Tibial nerve (tissue), 4 donors: ENCODE data around the gene MAPK14. TPM values are rescaled to one million over a fixed set of nuclear protein-coding genes. Genes with fewer than 3 reads are reported as not detected.
"Not testable (repeated sequence)": the region's sequence is repeated elsewhere in the genome, so short reads cannot be mapped to it uniquely, and the experiment has no call there.

Experiments used
- DNase-seq, 2 donors: peaks; one replicate each; pipeline ENCODE4 v3.0.0-alpha.2; 2019; ENCODE audit warnings: low spot score in 2 of 2
- H3K27ac ChIP-seq, 4 donors: fragments of 200-600 bp; sonication (generic) in 3 of 4; one replicate each; pipeline ENCODE4 v1.5.1; 2017 to 2019; ENCODE audit warnings: mild to moderate bottlenecking in 1 of 4
- H3K27me3 ChIP-seq, 2 donors: fragments of 200-600 bp; sonication (generic) in 1 of 2; one replicate each; pipeline versions ENCODE4 v1.5.1 to v1.6.0; 2017 to 2019
- H3K36me3 ChIP-seq, 3 donors: fragments of 200-600 bp; sonication (generic); one replicate each; pipeline ENCODE4 v1.5.1; 2018 to 2019
- H3K4me1 ChIP-seq, 4 donors: fragments of 200-600 bp; sonication (generic) in 3 of 4; one replicate each; pipeline ENCODE4 v1.5.1; 2017 to 2019
- H3K4me3 ChIP-seq, 4 donors: fragments of 200-600 bp; sonication (generic) in 3 of 4; one replicate each; pipeline ENCODE4 v1.5.1; 2017 to 2019; ENCODE audit warnings: mild to moderate bottlenecking in 1 of 4, moderate library complexity in 1 of 4
- H3K9me3 ChIP-seq, 4 donors: fragments of 200-600 bp; sonication (generic) in 3 of 4; one replicate each; pipeline ENCODE4 v1.5.1; 2017 to 2019
- EP300 ChIP-seq, 2 donors: sonication (generic); formaldehyde crosslinking; IDR thresholded peaks; one replicate each; pipeline ENCODE4 v1.6.1; 2017; ENCODE audit warnings: antibody characterized with exemption in 2 of 2, mild to moderate bottlenecking in 1 of 2
- POLR2A ChIP-seq, 2 donors: fragments of 450-650 bp; IDR thresholded peaks; one replicate each; pipeline ENCODE4 v1.6.1; 2017; ENCODE audit warnings: antibody characterized with exemption in 2 of 2, mild to moderate bottlenecking in 2 of 2, moderate library complexity in 2 of 2
- WGBS, 2 donors: methylation state at CpG; one replicate each; pipeline ENCODE4 v1.1.5; 2018; 5-methylcytosine and 5-hydroxymethylcytosine counted together
- total RNA-seq, 4 donors: library from RNA; depleted of rRNA; stranded (reverse); fragments of >200 nt; gene quantifications; one replicate each; pipeline ENCODE4 v1.1.0, GENCODE V29; 2016
- TF ChIP-seq, protein P1 (sequence below), 5 experiments: fragments of 200-600 bp in 3 of 5; fragments of 450-650 bp in 2 of 5; sonication (generic) in 3 of 5; IDR thresholded peaks; one replicate each; pipeline ENCODE4 v1.5.1; 2016 to 2019; ENCODE audit warnings: antibody characterized with exemption in 5 of 5, mild to moderate bottlenecking in 3 of 5, moderate library complexity in 2 of 5

The MAPK14 gene
- total RNA-seq, 4 donors from 2014 or later: 73.5 to 88.1 (median 83.2) TPM

DNA sequence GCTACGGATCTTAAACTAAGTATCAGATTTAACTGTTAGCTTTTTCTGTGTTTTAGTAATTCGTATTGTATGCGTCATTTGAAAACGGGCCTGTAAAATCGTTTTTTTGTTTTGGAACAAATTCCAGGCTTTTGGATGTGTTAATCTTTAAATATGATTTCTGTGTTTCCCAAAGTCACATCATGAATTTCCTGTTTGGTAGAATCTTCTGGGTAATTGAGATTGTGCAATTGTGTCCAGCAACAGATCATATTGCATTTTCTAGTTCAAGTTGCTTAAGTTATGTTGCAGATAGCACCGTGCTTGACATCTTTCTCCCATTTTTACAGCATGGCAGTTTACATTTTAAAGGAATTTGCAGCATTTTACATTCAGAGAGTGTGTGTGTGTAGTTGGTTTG is 1.9 kb downstream of the MAPK14 start:
- H3K9me3 ChIP-seq: no peaks in the 10 kb centered on the region
- peak overlapping the region; percentile 76 to 100 (median 86) for H3K4me3 ChIP-seq
- no peaks in the 10 kb centered on the region for H3K36me3 ChIP-seq
- DNase-seq: no peak
- H3K27me3 ChIP-seq: peaks cover 0 to 5% of the 10 kb centered on the region in 2 donors
- H3K27ac ChIP-seq: peak overlapping the region; percentile 45 to 96 (median 90)
- WGBS, 2 donors: 11 to 13% methylated on average over 6 of the region's 6 CpGs
- peaks cover 6 to 57% (median 36%) of the 10 kb centered on the region in 4 donors for H3K4me1 ChIP-seq
- peak in 1 of 2 donors; percentile 67 for TF ChIP-seq EP300 (IDR thresholded peaks at IDR 0.05)
- TF ChIP-seq, protein P1, sequence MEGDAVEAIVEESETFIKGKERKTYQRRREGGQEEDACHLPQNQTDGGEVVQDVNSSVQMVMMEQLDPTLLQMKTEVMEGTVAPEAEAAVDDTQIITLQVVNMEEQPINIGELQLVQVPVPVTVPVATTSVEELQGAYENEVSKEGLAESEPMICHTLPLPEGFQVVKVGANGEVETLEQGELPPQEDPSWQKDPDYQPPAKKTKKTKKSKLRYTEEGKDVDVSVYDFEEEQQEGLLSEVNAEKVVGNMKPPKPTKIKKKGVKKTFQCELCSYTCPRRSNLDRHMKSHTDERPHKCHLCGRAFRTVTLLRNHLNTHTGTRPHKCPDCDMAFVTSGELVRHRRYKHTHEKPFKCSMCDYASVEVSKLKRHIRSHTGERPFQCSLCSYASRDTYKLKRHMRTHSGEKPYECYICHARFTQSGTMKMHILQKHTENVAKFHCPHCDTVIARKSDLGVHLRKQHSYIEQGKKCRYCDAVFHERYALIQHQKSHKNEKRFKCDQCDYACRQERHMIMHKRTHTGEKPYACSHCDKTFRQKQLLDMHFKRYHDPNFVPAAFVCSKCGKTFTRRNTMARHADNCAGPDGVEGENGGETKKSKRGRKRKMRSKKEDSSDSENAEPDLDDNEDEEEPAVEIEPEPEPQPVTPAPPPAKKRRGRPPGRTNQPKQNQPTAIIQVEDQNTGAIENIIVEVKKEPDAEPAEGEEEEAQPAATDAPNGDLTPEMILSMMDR (IDR thresholded peaks at IDR 0.05): no peak
- no peak for TF ChIP-seq POLR2A (IDR thresholded peaks at IDR 0.05)

DNA sequence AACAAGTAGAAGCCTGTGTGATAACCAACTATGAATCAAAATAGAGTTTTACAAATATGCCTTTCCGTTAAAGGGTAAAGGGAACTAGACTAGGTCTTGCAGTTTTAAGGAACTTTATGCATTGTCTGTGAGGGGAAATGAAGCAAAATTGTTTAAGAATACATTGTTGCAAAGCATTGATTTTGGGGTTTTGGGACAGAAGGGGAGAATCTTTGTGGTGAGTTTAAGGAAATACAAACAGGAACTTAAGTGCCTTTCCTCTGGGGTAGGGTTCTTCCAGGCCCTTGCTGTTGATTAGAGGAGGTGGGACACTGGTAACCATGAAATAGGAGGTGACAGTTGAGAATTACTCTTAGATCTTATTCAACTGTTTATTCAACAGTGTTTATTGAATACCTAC is 4.7 kb downstream of the MAPK14 start:
- TF ChIP-seq EP300 (IDR thresholded peaks at IDR 0.05) (peak in 1 of 2 donors; percentile 19), POLR2A (IDR thresholded peaks at IDR 0.05) (no peak)
- TF ChIP-seq, protein P1 (IDR thresholded peaks at IDR 0.05): no peak
- Histone ChIP-seq H3K4me3 (no peak overlapping the region), H3K4me1 (peaks cover 6 to 72% (median 38%) of the 10 kb centered on the region in 4 donors), H3K27me3 (no peaks in the 10 kb centered on the region), H3K27ac (no peak overlapping the region), H3K9me3 (no peaks in the 10 kb centered on the region), H3K36me3 (no peaks in the 10 kb centered on the region)
- DNase-seq: no peak
- 77 to 88% methylated on average over 1 of the region's 1 CpG for WGBS, 2 donors

DNA sequence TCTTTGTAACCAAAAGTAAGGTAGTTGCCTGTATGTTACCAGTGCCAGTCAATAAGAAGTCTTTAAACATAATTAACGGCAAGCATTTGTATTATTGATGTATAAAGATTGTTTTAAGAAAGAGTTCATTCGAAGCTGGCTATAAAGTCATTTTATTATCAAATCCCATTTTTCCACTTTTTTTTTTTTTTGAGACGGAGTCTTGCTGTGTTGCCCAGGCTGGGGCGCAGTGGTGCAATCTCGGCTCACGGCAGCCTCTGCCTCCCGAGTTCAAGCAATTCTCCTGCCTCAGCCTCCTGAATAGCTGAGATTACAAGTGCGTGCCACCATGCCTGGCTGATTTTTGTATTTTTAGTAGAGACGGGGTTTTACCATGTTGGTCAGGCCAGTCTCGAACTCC is 5.5 kb downstream of the MAPK14 start:
- not testable (repeated sequence) for H3K27me3 ChIP-seq, DNase-seq, H3K4me3 ChIP-seq, H3K27ac ChIP-seq, H3K36me3 ChIP-seq, H3K9me3 ChIP-seq
- WGBS, 2 donors: 95% methylated on average over 10 of the region's 10 CpGs
- peaks cover 6 to 80% (median 42%) of the 10 kb centered on the region in 4 donors for H3K4me1 ChIP-seq

GRCh38 chr6:36033935-36034334 is 6.3 kb downstream of the MAPK14 start:
- DNase-seq: no peak
- no peak overlapping the region for H3K27ac ChIP-seq
- H3K4me3 ChIP-seq: no peak overlapping the region
- H3K9me3 ChIP-seq: no peaks in the 10 kb centered on the region
- no peaks in the 10 kb centered on the region for H3K27me3 ChIP-seq
- WGBS, 2 donors: 64 to 71% methylated on average over 3 of the region's 3 CpGs
- H3K36me3 ChIP-seq: no peaks in the 10 kb centered on the region
- TF ChIP-seq, protein P1 (IDR thresholded peaks at IDR 0.05): no peak
- TF ChIP-seq EP300 (IDR thresholded peaks at IDR 0.05): no peak
- no peak for TF ChIP-seq POLR2A (IDR thresholded peaks at IDR 0.05)
- peaks cover 6 to 88% (median 48%) of the 10 kb centered on the region in 4 donors for H3K4me1 ChIP-seq

GRCh38 chr6:36034441-36034840 is 6.8 kb downstream of the MAPK14 start:
- TF ChIP-seq POLR2A (IDR thresholded peaks at IDR 0.05): no peak
- TF ChIP-seq, protein P1 (IDR thresholded peaks at IDR 0.05): no peak
- no peak for TF ChIP-seq EP300 (IDR thresholded peaks at IDR 0.05)
- Histone ChIP-seq H3K4me1 (peaks cover 6 to 91% (median 50%) of the 10 kb centered on the region in 4 donors), H3K4me3 (no peak overlapping the region), H3K9me3 (no peaks in the 10 kb centered on the region), H3K36me3 (no peaks in the 10 kb centered on the region), H3K27ac (no peak overlapping the region), H3K27me3 (no peaks in the 10 kb centered on the region)
- 46 to 66% methylated on average over 3 of the region's 3 CpGs for WGBS, 2 donors
- no peak for DNase-seq

DNA sequence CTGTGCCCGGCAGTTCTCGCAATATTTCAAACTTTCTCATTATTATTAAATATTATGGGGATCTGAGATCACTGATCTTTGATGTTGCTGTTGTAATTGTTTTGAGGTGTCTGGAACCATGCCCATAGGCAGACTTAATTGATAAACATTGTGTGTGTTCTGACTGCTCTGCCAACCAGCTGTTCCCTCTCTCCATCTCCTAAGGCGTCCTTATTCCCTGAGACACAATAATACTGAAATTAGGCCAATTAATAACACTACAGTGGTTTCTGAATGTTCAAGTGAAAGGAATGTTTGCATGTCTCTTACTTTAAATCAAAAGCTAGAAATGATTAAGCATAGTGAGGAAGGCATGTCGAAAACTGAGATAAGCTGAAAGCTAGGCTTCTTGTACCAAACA is 7.6 kb downstream of the MAPK14 start:
- no peak for DNase-seq
- Histone ChIP-seq H3K4me1 (peaks cover under 1 to 91% (median 46%) of the 10 kb centered on the region in 4 donors), H3K27me3 (no peaks in the 10 kb centered on the region), H3K27ac (no peak overlapping the region), H3K36me3 (no peaks in the 10 kb centered on the region), H3K4me3 (no peak overlapping the region), H3K9me3 (no peaks in the 10 kb centered on the region)
- 63 to 72% methylated on average over 4 of the region's 4 CpGs for WGBS, 2 donors
- TF ChIP-seq POLR2A (IDR thresholded peaks at IDR 0.05) (no peak), EP300 (IDR thresholded peaks at IDR 0.05) (no peak)
- TF ChIP-seq, protein P1 (IDR thresholded peaks at IDR 0.05): no peak
